Measurements from ENCODE around the gene CD163.

DNA sequence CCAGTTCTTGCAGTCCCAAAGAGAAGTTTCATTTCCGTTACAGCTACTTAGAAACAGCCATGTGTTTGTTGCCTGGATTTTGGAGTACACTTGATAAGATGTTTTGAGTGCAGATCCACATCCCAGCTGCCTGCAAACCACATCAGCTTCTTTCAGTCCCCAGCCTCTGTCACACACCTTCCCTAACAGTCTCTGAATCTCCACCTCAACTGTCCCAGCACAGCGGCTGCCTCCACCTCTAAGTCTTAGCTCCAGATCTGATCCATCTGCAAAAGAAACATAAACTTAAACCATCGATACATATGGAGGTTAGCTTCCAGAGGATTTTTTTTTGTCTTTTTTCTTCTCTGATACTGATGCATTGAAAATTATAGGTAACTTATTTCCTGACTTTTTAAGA lies 8.4 kb downstream of the CD163 start:
- TF ChIP-seq POLR2AphosphoS5 (IDR thresholded peaks at IDR 0.05; ENCODE audit: insufficient read depth in 1 of 2, low read depth in 1 of 2), result no peak
- TF ChIP-seq, protein P1, sequence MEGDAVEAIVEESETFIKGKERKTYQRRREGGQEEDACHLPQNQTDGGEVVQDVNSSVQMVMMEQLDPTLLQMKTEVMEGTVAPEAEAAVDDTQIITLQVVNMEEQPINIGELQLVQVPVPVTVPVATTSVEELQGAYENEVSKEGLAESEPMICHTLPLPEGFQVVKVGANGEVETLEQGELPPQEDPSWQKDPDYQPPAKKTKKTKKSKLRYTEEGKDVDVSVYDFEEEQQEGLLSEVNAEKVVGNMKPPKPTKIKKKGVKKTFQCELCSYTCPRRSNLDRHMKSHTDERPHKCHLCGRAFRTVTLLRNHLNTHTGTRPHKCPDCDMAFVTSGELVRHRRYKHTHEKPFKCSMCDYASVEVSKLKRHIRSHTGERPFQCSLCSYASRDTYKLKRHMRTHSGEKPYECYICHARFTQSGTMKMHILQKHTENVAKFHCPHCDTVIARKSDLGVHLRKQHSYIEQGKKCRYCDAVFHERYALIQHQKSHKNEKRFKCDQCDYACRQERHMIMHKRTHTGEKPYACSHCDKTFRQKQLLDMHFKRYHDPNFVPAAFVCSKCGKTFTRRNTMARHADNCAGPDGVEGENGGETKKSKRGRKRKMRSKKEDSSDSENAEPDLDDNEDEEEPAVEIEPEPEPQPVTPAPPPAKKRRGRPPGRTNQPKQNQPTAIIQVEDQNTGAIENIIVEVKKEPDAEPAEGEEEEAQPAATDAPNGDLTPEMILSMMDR (IDR thresholded peaks at IDR 0.05), result no peak
